HG02970 (cell line): ENCODE data around the gene RPL13.
"Not testable (repeated sequence)": the region's sequence is repeated elsewhere in the genome, so short reads cannot be mapped to it uniquely, and the experiment has no call there.

ENCODE experiments used
- ATAC-seq: cut with Tn5 transposase; IDR thresholded peaks from one replicate; pipeline ENCODE4 v1.9.1; 2021; ENCODE audit warnings: mild to moderate bottlenecking, moderate library complexity, moderate number of reproducible peaks; ENCODE audit not compliant: unreplicated experiment, low FRiP score

Gene RPL13

GRCh38 chr16:89575247-89576152 is 15.0 kb downstream of the RPL13 start, which contains the start of gene CPNE7:
Gene CPNE7 (plus strand): TSS chr16:89575758. CDS start chr16:89575898, 140 bp downstream.
- ATAC-seq = no peak

DNA sequence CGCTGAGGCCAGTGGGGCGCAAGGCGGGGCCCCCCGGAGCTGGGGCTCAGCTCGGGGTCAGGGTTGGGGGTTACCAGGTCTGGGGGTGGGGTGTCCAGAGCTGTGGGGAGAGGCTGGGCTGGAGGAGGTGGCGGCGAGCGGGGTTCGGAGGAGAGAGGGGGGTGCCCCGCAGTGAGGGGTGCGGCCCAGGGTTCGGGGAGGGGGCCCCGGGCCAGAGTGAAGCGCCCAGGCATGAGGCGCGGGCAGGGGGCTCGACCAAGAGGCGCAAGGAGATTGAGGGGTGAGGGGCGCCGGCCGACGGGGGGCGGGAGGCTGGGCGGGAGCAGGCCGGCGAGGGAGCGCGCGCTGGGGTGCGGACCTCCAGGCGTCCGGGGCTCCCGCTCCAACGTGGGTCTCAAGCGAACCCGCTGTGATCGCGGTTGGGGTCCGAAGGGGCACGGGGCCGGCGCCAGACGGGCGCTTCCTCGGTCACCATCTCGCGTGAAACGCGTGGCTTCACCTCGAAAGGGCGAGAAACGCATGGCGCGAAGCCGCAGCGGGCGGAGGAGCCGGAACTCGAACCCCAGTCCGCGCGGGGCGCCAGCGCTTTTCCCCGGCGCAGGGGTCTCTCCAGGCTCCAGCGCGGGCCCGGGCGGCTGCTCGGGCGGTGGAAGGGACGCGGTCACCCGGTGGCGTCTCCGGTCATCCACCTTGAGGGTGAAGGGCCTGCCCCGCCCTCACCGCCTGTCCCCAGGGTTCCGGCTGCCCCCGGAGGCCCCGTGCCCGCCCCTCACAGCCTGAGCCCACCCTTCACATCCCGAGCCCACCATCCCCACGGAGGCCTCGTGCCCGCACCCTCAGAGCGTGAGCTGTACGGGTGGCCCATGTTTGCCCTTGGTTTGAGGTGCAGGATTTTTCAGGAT is 15.9 kb downstream of the RPL13 start:
- ATAC-seq = no peak

DNA sequence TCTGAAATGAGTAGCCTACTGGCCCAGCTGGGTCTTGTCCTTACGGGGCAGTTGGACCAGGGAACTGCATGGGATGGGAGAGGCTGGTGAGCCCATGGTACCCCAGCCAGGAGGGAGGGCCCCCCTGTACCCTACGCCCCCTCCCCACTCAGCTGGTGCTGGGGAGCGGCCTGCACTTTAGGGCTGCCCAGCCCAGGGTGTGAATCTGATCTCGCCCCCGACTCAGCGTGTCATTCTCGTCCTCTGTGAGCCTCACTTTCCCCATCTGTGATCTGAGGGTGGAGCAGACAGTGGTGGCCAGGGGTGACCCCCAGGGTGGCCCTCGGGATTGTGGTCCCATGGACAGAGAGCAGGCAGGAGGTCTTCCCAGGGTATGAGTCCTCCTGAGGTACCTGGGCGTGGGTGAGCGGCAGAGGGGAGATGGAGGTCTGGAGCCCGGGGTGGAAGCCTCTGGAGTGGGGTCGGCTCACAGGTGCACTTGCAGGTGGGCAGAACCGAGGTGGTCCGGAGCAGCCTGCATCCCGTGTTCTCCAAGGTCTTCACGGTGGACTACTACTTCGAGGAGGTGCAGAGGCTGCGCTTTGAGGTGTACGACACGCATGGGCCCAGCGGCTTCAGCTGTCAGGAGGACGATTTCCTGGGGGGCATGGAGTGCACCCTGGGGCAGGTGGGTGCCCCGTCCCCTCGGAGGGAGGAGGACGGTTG is 16.7 kb downstream of the RPL13 start:
- ATAC-seq = no peak

GRCh38 chr16:89579351-89579750 is 18.9 kb downstream of the RPL13 start:
- ATAC-seq = no peak

DNA sequence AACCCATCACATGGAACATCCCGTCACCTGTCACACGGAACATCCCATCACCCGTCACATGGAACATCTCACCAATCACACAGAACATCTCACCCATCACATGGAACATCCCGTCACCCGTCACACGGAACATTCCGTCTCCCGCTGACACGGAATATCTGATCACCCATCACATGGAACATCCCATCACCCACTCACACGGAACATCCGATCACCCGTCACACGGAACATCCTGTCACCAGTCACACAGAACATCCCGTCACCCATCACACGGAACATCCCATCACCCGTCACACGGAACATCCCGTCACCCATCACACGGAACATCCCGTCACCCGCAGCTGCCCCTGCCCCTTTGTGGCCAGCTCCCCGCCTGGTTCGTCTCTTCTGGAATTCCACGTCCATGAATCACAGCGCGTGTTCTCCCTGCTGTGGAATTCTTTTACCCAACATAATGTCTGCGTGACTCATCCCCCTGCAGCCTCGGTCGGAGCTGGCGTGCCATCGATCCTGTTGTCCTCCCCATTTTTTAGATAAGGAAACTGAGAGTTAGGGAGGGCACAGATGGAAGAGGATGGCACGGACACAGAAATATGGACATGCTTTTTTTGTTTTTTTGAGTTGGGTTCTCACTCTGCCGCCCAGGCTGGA is 20.7 kb downstream of the RPL13 start:
- no peak for ATAC-seq

- no peak for ATAC-seq
These were observed 21.5 kb downstream of the RPL13 start for GRCh38 chr16:89581861-89582563.

GRCh38 chr16:89582614-89583196 is 22.2 kb downstream of the RPL13 start:
- no peak for ATAC-seq

DNA sequence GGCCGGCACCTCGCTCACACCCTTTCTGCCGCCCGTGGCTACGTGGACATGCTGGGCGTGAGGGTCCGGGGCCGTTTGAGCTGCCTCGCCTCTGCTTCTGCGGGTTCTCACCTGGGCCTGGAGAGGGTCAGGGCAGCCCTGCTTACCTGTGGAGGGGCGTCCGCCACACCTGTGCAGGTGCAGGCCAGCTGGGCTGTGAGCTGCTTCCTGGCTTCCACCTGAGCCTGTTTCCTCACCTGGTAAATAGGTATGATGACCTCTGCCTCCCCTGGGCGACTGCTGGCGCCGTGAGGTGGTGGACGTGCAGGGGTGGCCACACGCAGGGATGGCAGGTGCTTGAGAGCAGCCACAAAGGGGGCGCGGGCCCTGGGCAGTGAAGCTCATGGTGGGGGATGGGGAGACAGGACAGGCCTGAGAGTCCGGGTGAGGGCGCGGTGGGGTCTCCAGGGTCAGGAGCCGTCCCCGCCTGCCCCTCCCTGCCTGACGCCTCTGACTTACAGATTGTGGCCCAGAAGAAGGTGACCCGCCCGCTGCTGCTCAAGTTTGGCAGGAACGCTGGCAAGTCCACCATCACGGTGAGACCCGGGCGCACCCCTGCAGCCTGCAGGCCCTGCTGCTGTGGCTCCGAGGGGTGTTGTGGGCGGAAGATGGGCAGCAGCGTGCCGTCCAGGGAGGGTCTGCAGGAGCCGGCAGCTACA is 22.9 kb downstream of the RPL13 start:
- no peak for ATAC-seq

- ATAC-seq = no peak
These were observed 23.6 kb downstream of the RPL13 start for GRCh38 chr16:89583895-89584644.

DNA sequence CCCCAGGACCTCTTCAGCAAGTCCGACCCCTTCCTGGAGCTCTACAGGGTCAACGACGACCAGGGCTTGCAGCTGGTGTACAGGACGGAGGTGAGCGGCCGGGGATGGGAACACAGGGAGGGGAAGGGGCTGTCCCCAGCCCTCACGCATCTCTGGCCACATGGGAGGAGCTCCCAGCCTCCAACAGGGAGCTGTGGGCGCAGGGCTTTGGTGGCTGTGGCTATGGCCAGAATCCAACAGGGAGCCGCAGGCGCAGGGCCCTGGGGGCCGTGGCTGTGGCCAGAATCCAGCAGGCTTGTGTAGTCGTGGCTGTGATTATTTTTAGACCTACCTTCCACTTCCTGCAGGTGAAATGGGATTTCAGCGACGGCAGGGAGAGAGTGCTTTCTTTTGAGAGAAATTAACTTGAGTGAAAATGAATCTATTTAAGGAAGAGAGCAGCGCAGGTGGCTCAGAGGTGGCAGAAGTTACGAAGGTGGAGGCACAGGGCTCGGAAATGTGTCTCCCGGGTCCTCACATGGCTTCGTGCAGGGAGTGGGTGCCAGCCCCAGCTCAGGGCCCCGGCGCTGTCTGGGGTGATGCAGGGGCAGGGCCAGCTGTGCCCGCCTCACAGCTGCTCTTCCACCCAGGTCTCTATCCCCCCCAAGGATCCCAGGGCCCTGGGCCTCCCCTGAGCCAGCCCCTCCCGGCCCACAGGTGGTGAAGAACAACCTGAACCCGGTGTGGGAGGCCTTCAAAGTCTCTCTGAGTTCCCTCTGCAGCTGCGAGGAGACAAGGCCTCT is 24.5 kb downstream of the RPL13 start:
- no peak for ATAC-seq

DNA sequence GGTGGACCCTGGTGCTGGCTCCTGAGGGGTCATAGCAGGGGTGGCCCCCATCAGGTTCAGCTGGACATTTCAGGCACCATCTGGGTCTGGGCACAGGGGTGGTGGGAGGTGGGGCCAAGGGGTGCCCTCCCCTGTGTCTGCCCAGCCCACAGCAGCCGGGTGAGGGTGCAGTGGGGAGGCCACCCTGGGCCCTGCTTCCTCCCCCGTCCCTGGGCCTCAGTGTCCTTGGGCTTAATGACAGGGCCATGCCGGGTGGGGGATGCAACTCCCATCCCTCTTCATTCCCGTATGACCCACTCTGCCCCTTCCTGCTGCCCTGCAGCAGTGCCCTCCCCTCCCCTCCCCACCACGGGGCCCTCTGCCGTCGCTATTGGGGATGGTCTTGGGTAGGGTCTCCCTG is 25.7 kb downstream of the RPL13 start:
- no peak for ATAC-seq

DNA sequence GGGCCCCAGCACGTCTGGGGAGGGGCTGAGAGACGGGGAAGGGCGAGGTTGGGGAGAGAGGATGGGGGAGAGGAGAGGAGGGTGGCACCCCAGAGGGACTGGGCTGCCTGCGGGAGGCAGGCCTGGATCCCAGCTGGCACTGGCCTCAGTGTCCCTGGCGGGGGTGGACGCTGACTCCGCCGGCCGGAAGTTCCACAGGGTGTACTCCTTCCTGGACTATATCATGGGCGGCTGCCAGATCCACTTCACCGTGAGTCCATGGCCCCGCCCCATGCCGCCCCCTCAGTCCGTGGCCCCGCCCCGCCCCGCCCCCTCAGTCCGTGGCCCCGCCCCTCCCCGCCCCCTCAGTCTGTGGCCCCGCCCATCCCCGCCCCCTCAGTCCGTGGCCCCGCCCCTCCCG is 26.4 kb downstream of the RPL13 start:
- no peak for ATAC-seq

GRCh38 chr16:89587676-89588075 is 27.2 kb downstream of the RPL13 start:
- not testable (repeated sequence) for ATAC-seq

DNA sequence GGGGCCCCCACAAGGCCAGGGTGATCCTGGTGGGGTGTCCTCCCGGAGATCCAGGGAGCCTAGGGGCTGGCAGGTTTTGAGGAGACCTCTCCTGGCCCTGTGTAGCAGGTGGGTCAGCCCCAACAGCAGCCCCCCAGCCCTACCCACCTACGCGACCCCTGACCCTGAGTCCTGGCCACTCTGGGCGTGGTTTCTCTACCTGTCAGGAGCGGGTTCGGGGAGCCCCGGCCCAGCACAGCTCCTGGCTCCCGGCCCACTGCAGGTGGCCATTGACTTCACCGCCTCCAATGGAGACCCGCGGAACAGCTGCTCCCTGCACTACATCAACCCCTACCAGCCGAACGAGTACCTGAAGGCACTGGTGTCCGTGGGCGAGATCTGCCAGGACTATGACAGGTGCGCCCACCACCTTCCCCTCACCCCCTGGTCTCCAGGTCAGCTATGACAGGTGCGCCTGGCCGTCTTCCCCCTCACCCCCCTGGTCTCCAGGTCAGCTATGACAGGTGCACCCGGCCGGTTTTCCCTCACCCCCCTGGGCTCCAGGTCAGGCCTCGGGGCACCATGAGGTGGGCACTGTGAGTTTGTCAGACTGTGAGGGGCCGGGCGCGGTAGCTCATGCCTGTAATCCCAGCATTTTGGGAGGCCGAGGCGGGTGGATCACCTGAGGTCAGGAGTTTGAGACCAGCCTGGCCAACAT is 28.1 kb downstream of the RPL13 start:
- ATAC-seq = no peak

DNA sequence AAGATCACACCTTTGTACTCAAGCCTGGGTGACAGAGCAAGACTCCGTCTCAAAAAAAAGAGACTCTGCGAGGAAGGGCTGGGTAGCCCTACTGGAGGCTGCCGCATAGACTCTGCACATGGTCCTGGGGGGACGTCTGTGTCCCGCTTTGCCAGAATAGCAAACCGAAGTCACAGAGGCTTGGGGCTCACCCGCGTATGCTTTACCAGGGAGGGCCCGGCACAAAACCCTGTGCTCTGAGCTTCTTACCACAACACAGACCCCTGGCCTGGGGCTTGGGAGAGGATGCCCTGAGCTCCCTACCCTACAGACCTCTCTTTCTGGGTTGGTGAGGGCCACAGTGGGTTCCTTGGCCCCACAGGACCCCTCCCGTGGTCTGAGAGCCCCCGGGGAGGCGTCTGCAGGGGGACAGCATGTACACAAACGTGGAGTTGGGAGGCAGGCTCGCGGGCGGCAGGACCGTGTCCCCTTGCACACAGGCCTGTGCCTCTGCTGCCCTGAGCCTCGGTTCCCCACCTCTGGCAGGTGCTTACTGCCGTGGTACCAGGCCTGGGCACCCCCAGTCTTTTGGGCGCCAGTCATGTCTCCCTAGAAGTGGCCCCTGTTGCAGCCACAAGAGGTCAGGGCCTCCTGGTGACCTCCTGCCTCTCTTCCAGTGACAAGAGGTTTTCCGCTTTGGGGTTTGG is 28.9 kb downstream of the RPL13 start:
- no peak for ATAC-seq

GRCh38 chr16:89593841-89594240 is 33.4 kb downstream of the RPL13 start:
- ATAC-seq = no peak
